ENCODE data around the gene TDRD15.

GRCh38 chr2:21183726-21184125, 60.0 kb downstream of the TDRD15 start:
- TF ChIP-seq ZNF501 (CRISPR knock-in tag; IDR thresholded peaks at IDR 0.05) = no peak
- no peak for TF ChIP-seq POLR2A (IDR thresholded peaks at IDR 0.05; ENCODE audit: insufficient read depth in 1 of 2, low read depth in 2 of 2, low read length in 2 of 2)
- TF ChIP-seq ZNF672 (CRISPR knock-in tag; IDR thresholded peaks at IDR 0.05) = no peak

All from HepG2 (cell line).